HEK293T (cell line): ENCODE results near the gene SERPIND1.

Source experiments
- ARNT ChIP-seq: fragments of 450-650 bp; IDR thresholded peaks from 2 replicates; pipeline ENCODE4 v1.6.1; 2017; ENCODE audit warnings: mild to moderate bottlenecking
- BHLHE40 ChIP-seq: fragments of 450-650 bp; IDR thresholded peaks from 2 replicates; pipeline ENCODE4 v1.6.1; 2016; ENCODE audit warnings: mild to moderate bottlenecking, moderate library complexity, borderline replicate concordance
- CTBP1 ChIP-seq: fragments of 450-650 bp; IDR thresholded peaks from 2 replicates; pipeline ENCODE4 v1.6.1; 2016; ENCODE audit warnings: borderline replicate concordance
- ELF4 ChIP-seq: fragments of 450-650 bp; IDR thresholded peaks from 2 replicates; pipeline ENCODE4 v1.6.1; 2017; ENCODE audit warnings: antibody characterized with exemption
- FOXA1 ChIP-seq: fragments of 450-650 bp; IDR thresholded peaks from 2 replicates; pipeline ENCODE4 v1.6.1; 2016; ENCODE audit warnings: mild to moderate bottlenecking
- FOXK2 ChIP-seq: fragments of 450-650 bp; IDR thresholded peaks from 2 replicates; pipeline ENCODE4 v1.6.1; 2016; ENCODE audit warnings: mild to moderate bottlenecking
- FOXM1 ChIP-seq: fragments of 450-650 bp; IDR thresholded peaks from 2 replicates; pipeline ENCODE4 v1.6.1; 2017; ENCODE audit warnings: mild to moderate bottlenecking, borderline replicate concordance
- HDGF ChIP-seq: fragments of 450-650 bp; IDR thresholded peaks from 2 replicates; pipeline ENCODE4 v1.6.1; 2017; ENCODE audit warnings: antibody characterized with exemption, borderline replicate concordance
- L3MBTL2 ChIP-seq: fragments of 450-650 bp; conservative IDR thresholded peaks from 2 replicates; pipeline ENCODE4 v1.6.1; 2016; ENCODE audit warnings: mild to moderate bottlenecking
- NFRKB ChIP-seq: fragments of 450-650 bp; IDR thresholded peaks from 2 replicates; pipeline ENCODE4 v1.6.1; 2016; ENCODE audit warnings: mild to moderate bottlenecking, moderate library complexity
- SP1 ChIP-seq: fragments of 450-650 bp; IDR thresholded peaks from 2 replicates; pipeline ENCODE4 v1.6.1; 2017
- SUZ12 ChIP-seq: fragments of 450-650 bp; IDR thresholded peaks from 2 replicates; pipeline ENCODE4 v1.6.1; 2016; ENCODE audit warnings: mild to moderate bottlenecking
- TARDBP ChIP-seq: fragments of 450-650 bp; IDR thresholded peaks from 2 replicates; pipeline ENCODE4 v1.6.1; 2016
- TF ChIP-seq, protein P1 (sequence below): fragments of 450-650 bp; IDR thresholded peaks from 2 replicates; pipeline ENCODE4 v1.6.1; 2016

DNA sequence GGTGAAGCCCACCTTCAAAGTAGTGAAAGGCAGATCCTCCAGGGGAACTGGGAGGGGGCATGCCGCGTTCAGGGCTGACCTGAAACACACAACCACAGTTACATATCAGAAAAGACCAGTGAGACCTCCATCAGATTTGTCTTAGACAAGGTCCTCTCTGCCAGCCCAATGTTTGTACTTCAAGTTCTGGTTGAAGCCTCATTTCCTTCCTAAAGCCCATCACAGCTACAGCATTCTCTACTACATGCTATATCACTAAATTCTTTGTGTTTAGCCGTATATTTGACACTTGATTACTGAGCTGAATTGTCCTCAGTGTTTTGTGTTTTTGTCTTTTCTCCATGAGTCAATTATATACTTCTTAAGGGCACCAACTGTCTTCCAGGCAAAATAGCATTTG, 44.6 kb downstream of the SERPIND1 start:
- TF ChIP-seq ELF4 (no peak), CTBP1 (no peak), SP1 (no peak), L3MBTL2 (no peak), FOXM1 (no peak), SUZ12 (no peak), ARNT (no peak), NFRKB (no peak), FOXA1 (no peak), TARDBP (no peak), BHLHE40 (no peak), FOXK2 (no peak), HDGF (no peak)
- TF ChIP-seq, protein P1, sequence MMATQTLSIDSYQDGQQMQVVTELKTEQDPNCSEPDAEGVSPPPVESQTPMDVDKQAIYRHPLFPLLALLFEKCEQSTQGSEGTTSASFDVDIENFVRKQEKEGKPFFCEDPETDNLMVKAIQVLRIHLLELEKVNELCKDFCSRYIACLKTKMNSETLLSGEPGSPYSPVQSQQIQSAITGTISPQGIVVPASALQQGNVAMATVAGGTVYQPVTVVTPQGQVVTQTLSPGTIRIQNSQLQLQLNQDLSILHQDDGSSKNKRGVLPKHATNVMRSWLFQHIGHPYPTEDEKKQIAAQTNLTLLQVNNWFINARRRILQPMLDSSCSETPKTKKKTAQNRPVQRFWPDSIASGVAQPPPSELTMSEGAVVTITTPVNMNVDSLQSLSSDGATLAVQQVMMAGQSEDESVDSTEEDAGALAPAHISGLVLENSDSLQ = no peak
